H1 (cell line): ENCODE measurements around the gene B3GALT6.
A peak's percentile ranks its signal among the peaks of the same experiment; 100 is the strongest.

ENCODE experiments used
- CEBPB ChIP-seq: IDR thresholded peaks from 2 replicates; pipeline ENCODE4 v1.6.1; 2012; ENCODE audit warnings: low read depth, low read length
- EZH2 ChIP-seq: fragments of 200-600 bp; sonication (generic); IDR thresholded peaks from 2 replicates; pipeline ENCODE4 v1.7.1; 2012; ENCODE audit warnings: low read depth, mild to moderate bottlenecking, moderate library complexity, low read length, inconsistent platforms; ENCODE audit not compliant: severe bottlenecking
- JUND ChIP-seq: IDR thresholded peaks from 2 replicates; pipeline ENCODE4 v1.6.1; 2011; ENCODE audit warnings: mild to moderate bottlenecking, improper control_type of control experiment, low read length
- KDM4A ChIP-seq: IDR thresholded peaks from one replicate; pipeline ENCODE4 v1.7.1; 2012; ENCODE audit warnings: low read depth, mild to moderate bottlenecking, moderate library complexity, low read length, inconsistent platforms; ENCODE audit not compliant: severe bottlenecking
- POLR2A ChIP-seq, 2 experiments: IDR thresholded peaks; 1 replicate in 1 of 2; 2 replicates in 1 of 2; pipeline ENCODE4 v1.6.1; 2011; ENCODE audit warnings: low read depth in 2 of 2, low read length in 2 of 2, mild to moderate bottlenecking in 2 of 2; ENCODE audit errors: control extremely low read depth in 1 of 2
- TF ChIP-seq, protein P1 (sequence below), 3 experiments: IDR thresholded peaks; 1 replicate in 2 of 3; 2 replicates in 1 of 3; pipeline versions ENCODE4 v1.5.1 to v1.6.1; 2011; ENCODE audit warnings: low read length in 3 of 3, mild to moderate bottlenecking in 3 of 3, inconsistent platforms in 2 of 3, low read depth in 1 of 3, moderate library complexity in 1 of 3; ENCODE audit not compliant: insufficient read depth in 1 of 3; ENCODE audit errors: control extremely low read depth in 1 of 3
- TF ChIP-seq, protein P2 (sequence below): IDR thresholded peaks from 2 replicates; pipeline ENCODE4 v1.6.1; 2012; ENCODE audit warnings: low read length, inconsistent platforms
- TF ChIP-seq, protein P3 (sequence below): IDR thresholded peaks from 2 replicates; pipeline ENCODE4 v1.6.1; 2012; ENCODE audit warnings: inconsistent platforms

DNA sequence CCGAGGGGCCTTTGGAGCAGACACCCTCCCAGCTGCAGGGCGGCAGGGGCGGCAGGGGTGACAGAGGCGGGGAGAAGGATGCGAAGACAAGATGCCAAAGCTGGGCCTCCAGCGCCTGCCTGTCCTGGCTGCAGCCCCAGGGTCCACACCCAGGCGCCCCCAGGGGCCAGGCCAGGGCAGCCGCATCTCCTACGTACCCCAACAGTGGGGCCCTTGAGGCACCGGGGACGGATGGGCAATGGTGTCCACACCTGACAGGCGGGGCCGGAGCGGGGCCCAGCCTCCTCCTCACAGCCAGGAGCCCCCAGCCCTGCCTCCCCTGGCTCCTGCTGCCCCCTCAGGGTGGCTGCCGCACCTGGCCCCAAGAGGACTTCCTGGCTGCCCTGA is 7.2 kb downstream of the B3GALT6 start:
- TF ChIP-seq, protein P1, sequence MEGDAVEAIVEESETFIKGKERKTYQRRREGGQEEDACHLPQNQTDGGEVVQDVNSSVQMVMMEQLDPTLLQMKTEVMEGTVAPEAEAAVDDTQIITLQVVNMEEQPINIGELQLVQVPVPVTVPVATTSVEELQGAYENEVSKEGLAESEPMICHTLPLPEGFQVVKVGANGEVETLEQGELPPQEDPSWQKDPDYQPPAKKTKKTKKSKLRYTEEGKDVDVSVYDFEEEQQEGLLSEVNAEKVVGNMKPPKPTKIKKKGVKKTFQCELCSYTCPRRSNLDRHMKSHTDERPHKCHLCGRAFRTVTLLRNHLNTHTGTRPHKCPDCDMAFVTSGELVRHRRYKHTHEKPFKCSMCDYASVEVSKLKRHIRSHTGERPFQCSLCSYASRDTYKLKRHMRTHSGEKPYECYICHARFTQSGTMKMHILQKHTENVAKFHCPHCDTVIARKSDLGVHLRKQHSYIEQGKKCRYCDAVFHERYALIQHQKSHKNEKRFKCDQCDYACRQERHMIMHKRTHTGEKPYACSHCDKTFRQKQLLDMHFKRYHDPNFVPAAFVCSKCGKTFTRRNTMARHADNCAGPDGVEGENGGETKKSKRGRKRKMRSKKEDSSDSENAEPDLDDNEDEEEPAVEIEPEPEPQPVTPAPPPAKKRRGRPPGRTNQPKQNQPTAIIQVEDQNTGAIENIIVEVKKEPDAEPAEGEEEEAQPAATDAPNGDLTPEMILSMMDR (IDR thresholded peaks at IDR 0.05; ENCODE audit: control extremely low read depth in 1 of 3, insufficient read depth in 1 of 3, low read depth in 1 of 3, low read length in 3 of 3) = peak in 1 of 3 experiments; percentile 17; a peak in 2 of 4 replicates
- TF ChIP-seq EZH2 = no peak
- TF ChIP-seq POLR2A (IDR thresholded peaks at IDR 0.05; ENCODE audit: control extremely low read depth in 1 of 2, low read depth in 2 of 2, low read length in 2 of 2) = no peak
- no peak for TF ChIP-seq JUND
- TF ChIP-seq, protein P2, sequence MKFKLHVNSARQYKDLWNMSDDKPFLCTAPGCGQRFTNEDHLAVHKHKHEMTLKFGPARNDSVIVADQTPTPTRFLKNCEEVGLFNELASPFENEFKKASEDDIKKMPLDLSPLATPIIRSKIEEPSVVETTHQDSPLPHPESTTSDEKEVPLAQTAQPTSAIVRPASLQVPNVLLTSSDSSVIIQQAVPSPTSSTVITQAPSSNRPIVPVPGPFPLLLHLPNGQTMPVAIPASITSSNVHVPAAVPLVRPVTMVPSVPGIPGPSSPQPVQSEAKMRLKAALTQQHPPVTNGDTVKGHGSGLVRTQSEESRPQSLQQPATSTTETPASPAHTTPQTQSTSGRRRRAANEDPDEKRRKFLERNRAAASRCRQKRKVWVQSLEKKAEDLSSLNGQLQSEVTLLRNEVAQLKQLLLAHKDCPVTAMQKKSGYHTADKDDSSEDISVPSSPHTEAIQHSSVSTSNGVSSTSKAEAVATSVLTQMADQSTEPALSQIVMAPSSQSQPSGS = no peak
- TF ChIP-seq CEBPB = no peak
- no peak for TF ChIP-seq KDM4A
- TF ChIP-seq, protein P3, sequence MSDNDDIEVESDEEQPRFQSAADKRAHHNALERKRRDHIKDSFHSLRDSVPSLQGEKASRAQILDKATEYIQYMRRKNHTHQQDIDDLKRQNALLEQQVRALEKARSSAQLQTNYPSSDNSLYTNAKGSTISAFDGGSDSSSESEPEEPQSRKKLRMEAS = no peak
